HG03064 (cell line): Measurements from ENCODE around the gene ARL6IP6.

Experiments used
- ATAC-seq: cut with Tn5 transposase; IDR thresholded peaks from one replicate; pipeline ENCODE4 v1.9.1; 2021; ENCODE audit warnings: low read depth; ENCODE audit not compliant: unreplicated experiment

Gene ARL6IP6

DNA sequence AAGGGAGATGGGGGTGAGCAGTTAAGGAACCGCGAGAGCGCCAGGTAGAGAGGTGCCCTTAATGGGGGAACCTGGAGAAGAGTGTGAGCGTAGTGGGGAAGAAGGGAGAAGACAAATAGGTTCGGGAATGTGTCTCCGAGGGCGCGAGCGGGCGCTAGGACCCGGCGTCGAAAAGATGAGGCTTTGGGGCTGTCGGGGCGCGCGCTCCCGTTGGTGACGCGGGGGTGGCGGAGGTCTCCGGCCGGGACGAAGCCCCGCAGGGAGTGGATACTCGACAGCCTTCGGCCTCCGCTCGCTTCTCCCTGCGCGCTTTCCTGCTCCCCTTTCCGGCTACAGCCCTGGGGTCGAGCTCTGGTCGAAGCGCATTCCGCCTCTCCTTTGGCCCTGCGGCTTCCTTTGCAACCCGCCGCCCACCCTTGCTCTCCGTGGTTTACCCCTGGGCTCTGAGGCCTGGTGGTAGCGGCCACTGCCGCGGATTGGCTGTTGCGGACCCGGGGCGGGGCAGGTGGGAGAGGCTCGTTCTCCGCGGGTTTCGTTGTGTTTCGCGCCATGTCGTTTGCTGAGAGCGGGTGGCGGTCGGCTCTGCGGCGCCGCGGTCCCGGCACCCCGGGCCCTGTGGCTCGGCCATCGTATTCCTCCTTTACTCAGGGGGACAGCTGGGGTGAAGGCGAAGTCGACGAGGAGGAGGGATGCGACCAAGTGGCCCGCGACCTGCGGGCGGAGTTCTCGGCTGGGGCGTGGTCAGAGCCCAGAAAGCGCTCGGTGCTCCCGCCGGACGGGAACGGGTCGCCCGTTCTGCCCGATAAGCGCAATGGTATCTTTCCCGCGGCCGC lies at the start of gene ARL6IP6:
Gene ARL6IP6 (plus strand): TSS at position 545 of the 833 bp plus-strand sequence. CDS start 5 bp downstream, at position 550.
- peak; percentile 70 for ATAC-seq

DNA sequence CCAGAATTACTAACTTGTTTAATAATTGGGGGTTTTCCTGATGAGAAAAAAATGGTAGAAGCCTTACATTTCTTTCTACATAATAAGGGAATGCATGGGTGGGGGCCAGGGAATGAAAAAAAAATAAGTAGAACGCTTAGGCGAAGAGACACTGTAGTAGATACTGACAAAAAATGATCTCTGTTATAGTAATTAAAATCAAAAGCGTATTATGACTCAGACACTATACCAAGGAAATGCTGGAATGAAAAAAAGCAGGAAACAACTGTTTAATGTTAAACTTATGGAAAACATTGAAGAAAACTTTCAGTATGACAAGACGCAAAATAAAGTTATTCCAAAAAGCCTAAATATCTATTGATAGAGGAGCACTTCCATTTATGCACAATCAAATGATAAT lies 44.1 kb upstream of the ARL6IP6 start:
- ATAC-seq, result no peak

- no peak for ATAC-seq
These were observed 42.0 kb upstream of the ARL6IP6 start for GRCh38 chr2:152676461-152676860.

DNA sequence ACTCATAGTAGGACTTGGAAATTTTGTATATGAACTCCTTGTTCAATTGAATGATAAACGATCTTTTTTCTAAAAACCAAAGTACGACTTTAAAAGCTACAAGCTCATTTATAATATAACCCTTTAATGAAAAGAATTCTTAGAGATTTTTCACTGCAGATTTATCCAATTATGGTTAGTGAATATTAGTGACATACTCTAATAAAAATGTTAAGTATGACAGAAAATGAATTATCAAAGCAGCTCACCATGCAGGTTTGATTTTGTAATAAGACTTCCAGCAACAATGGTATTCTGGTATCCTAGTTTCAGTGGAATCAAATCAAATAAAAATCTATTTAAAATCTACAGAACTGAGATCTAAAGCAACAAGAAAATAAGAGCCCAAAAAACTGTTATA lies 39.6 kb upstream of the ARL6IP6 start:
- ATAC-seq, result no peak

DNA sequence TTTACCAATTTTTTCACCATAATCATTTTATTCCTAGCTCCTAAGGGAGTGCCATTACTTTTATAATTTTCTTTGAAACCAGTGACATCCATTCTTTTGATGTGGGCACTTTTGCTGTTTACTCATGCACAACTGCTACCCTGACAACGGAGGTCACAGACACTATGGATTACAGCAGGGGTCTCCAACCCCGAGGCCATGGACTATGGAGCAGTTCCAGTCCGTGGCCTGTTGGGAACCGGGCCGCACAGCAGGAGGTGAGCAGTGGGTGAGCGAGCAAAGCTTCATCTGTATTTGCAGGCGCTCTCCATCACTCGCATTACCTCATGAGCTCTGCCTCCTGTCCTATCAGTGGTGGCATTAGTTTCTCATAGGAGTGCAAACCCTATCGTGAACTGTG lies 35.8 kb upstream of the ARL6IP6 start:
- no peak for ATAC-seq

DNA sequence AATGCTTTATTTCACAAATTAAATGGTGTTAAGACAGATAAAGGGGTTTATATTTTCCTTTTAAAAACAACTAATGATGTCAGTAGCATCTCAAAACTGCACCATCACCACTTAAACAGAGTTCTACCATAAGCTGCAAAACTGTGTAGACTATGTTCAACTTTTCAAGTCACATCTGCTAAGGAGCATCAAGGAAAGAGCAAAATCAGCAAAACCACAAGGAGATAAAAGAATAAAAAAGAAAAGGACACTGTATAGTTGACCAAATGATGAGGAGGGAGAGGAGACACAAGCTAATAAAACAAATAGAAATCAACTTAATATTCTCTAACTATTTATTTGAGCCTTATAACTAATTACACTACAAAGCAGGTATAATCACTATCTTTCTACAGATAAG lies 35.0 kb upstream of the ARL6IP6 start:
- ATAC-seq, result no peak

DNA sequence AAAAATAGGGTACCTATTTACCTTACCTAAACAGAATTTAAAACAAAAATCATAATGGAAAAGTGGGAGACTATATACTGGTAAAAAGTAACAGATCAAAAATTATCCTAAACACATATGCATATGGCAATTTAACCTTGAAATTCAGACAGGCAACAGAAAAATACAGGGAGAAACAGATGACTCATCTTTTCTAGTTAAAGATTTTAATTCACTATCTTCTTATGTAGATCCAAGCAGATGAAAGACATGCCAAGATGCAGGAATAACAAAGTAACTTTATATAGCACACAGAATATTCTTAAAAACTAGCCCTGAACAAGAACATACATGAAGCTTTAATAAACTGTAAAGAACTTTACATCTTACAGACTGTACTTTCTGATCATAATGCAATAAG lies 32.1 kb upstream of the ARL6IP6 start:
- ATAC-seq, result no peak

- peak; percentile 86 for ATAC-seq
These were observed 25.4 kb upstream of the ARL6IP6 start for GRCh38 chr2:152693033-152693432.

DNA sequence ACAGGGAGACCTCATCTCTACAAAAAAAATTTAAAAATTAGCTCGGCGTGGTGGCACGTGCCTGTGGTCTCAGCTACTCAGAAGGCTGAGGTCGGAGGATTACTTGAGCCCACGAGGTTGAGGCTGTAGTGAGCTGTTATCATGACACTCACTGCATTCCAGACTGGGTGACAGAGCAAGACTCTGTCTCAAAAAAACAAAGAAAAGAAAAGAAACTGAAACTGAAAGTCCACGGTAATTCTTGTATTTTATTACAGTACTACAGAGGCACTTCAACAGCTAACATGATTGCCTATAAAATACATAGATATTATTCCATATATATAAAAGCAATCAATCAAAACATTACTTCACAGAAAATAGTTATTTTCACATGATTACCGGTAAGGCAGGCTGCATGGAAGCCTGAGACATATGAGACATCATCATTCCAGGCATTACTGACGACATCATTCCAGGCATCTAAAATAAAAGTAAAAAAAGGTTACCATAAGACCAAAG lies 24.2 kb upstream of the ARL6IP6 start:
- ATAC-seq, result no peak

GRCh38 chr2:152695763-152696162 lies 22.7 kb upstream of the ARL6IP6 start:
- ATAC-seq, result no peak

DNA sequence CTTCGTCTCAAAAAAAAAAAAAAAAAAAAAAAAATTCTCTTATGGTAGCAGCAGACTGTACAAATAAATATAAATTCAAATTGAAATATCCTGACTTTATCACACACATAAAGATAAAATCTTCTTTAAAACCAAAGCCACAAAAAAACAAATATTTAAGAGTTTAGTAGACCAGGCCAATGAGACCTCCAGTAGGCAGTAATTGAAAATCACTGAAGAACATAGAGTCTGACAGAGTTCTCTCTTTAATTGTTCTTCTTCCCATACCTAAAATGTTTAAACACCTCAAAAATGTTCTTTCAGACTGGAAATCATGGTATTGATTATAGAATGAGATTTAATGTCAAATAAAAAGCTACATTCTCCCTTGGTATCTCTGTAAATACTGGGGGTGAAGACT lies 21.9 kb upstream of the ARL6IP6 start:
- ATAC-seq, result no peak

DNA sequence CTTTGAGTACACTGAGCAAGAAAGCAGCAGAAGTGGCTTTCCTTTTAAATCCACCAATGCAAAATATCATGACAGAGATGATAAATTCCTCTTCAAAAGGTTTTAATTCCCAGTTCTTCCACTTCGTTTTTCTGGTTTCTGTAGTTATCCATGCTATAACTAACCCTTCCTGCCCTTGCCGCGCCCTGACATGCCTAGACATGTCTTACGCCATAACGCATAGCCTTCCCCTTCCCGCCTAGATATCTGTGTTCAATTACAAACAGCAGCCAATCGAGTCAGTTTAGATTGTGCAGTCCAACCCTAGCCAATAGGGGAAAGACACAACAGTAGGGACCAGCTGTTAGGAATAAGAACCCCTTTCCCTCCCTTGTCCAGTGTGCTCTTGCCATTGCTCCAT lies 17.2 kb upstream of the ARL6IP6 start:
- ATAC-seq, result no peak

DNA sequence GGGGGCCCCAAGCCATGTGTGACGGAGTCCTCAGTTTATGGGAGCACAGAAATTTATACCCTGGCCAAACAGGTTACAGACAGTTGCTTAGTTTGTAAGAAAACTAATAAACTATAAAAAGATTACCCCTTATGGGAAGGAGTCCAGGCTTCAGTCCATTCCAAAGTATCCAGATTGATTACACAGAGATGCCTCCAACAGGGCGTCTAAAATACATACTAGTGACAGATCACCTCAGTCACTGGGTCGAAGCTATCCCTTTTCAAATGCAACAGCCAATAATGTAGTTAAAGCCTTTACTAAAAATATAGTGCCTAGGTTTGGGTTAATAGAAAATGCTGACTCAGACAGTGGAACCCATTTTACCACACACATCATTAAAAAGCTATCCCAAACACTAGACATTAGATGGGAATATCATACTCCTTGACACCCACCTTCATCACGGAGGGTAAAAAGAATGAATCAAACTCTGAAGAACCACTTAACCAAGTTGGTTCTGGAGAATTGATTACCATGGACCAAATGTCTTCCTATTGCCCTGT lies 11.9 kb upstream of the ARL6IP6 start:
- no peak for ATAC-seq

DNA sequence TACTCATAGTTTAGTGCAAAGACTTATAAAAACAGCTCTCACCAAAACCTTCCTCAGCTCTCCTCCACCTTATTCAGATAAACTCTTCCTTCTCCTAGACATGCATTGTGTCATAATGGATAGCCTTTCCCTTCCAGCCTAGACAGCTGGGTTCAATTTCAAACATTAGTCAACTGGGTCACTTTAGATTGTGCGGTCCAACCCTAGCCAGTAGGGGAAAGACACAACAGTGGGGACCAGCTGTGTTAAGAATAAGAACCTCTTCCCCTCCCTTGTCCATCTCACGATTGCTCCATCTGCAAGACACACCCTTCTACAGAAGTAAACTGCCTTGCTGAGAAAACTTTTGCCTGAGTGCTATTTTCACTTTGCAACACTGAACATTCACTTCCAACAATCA lies 9.7 kb upstream of the ARL6IP6 start:
- ATAC-seq, result no peak

GRCh38 chr2:152710713-152711112 lies 7.7 kb upstream of the ARL6IP6 start:
- no peak for ATAC-seq

GRCh38 chr2:152715112-152715511 lies 3.3 kb upstream of the ARL6IP6 start:
- ATAC-seq, result no peak

DNA sequence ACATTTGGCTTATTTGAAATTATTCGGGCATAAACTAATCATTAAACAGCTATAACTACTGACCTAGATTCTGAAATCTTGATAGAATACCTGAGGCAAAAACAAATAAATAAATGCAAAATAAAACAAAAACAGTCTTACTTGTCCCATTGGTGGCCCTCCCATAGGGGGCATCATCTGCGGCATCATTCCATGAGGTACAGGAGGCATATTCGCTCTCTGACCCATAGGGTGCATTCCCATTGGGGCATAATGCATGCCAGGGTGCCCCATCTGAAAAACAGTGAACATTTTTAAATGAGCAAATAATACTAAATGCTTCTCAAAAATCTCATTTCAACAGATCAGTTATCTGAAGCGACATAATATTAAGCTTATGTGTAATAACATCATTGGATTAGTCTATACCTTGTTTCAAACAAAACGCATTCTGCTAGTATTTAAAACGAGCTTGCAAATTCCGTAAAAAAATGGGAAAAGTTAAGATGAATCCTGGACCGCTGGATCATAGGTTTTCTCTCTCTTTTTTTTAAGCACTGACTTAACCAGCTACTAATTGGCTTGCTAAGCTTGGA lies 2.5 kb upstream of the ARL6IP6 start:
- no peak for ATAC-seq

DNA sequence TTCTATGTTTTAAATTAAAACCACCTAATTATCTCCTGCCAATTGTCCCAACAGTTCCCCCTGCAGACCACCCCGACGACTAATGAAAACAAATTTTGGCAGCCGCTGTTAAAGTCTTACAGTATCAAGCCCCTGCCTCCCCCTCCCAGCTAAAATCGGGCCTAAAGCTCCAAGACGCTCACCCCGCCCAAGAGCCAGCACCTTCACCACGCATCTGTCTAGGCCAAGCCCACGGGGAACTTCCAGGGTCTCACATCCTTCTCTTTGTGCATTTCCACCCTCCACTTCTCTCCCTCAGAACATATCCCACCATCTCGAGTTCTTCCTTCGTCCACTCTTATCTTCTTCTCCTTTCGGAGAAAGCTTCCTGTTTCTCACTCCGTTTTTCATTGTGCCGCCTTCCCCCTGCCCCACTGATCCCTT lies 1.6 kb upstream of the ARL6IP6 start:
- ATAC-seq, result no peak

DNA sequence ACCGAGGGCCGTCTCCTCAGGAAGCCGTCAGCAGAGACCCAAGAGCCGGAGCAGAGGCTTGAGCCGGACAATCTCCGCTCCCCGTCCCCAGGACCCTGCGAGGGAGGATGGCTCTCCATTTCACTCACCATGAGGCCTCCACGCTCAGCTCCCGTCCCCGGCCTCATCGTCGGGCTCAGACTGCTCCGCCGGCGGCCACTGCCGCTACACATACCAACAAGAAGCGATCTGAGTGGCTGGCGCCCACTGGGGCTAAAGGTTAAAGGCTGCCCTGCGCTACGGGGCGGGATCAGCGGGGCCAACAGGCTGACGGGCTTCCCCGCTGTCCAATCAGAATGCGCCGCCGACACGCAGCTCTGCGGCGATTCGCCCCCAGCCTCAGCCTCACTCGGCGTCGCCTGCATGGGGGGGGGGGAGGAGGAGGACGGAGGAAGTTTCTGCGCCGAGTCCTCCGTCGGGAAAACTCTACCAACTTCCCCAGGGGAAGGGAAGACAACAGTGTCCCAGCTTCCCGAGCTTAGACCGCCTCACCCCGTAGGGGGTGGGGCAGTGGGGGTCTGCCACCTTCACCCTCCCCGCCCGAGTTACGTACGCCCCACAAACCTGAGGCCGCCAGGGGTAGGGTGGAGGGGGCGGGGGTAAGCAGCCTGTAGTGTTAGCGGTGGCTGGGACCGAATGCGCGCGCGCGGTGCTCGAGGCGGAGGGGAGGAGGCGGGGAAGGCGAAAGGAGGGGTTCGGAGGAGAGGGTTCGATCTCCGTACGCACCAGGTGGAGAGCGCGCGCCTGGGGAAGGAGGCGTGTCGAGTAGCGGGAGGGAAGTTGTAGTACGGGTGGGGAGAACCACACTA lies 968 bp upstream of the ARL6IP6 start, which contains the start of gene PRPF40A:
Gene PRPF40A (minus strand): TSS at position 234 of the 848 bp plus-strand sequence. CDS start 22 bp downstream, at position 212.
- ATAC-seq, result peak; percentile 61

- ATAC-seq, result peak; percentile 21
These were observed 657 bp downstream of the ARL6IP6 start for GRCh38 chr2:152718909-152719645.
